Ishikawa (cell line): ENCODE measurements around the gene ZIC2.

Experiments
- CREB1 ChIP-seq: IDR thresholded peaks from 2 replicates; pipeline ENCODE4 v1.6.1; 2012; ENCODE audit warnings: low read depth
- EP300 ChIP-seq: IDR thresholded peaks from 2 replicates; pipeline ENCODE4 v1.6.1; 2012; ENCODE audit warnings: borderline replicate concordance
- RAD21 ChIP-seq: IDR thresholded peaks from 2 replicates; pipeline ENCODE4 v1.6.1; 2012; ENCODE audit warnings: low read depth
- REST ChIP-seq: IDR thresholded peaks from 2 replicates; pipeline ENCODE4 v1.6.1; 2012; ENCODE audit warnings: low read depth, mild to moderate bottlenecking
- ZBTB7A ChIP-seq: IDR thresholded peaks from 2 replicates; pipeline ENCODE4 v1.6.1; 2012; ENCODE audit warnings: low read depth
- TF ChIP-seq, protein P1 (sequence below): IDR thresholded peaks from 2 replicates; pipeline ENCODE4 v1.6.1; 2012

GRCh38 chr13:99965329-99966000 lies 16.1 kb upstream of the ZIC2 start:
- TF ChIP-seq RAD21, result no peak
- TF ChIP-seq CREB1, result no peak
- TF ChIP-seq, protein P1, sequence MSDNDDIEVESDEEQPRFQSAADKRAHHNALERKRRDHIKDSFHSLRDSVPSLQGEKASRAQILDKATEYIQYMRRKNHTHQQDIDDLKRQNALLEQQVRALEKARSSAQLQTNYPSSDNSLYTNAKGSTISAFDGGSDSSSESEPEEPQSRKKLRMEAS, result no peak
- TF ChIP-seq EP300, result no peak
- TF ChIP-seq ZBTB7A, result no peak
- TF ChIP-seq REST, result no peak
